Hepatocyte (in vitro differentiated cells): ENCODE data around the gene EMX1. TPM values are rescaled to one million over a fixed set of nuclear protein-coding genes. Genes with fewer than 3 reads are reported as not detected.

ENCODE experiments used
- DNase-seq: peaks from one replicate; pipeline ENCODE4 v3.0.0-alpha.2; 2016; ENCODE audit warnings: low spot score
- H2AFZ ChIP-seq: fragments of 200-600 bp; sonication (generic); 2 replicates; pipeline ENCODE4 v1.6.0; 2016; ENCODE audit warnings: antibody characterized with exemption, mild to moderate bottlenecking
- H3K27ac ChIP-seq: fragments of 200-600 bp; sonication (generic); 2 replicates; pipeline ENCODE4 v1.5.1; 2016; ENCODE audit warnings: mild to moderate bottlenecking
- H3K27me3 ChIP-seq: fragments of 200-600 bp; sonication (generic); 2 replicates; pipeline ENCODE4 v1.6.1; 2016
- H3K36me3 ChIP-seq: fragments of 200-600 bp; sonication (generic); replicated peaks from 2 replicates; pipeline ENCODE4 v1.5.1; 2016; ENCODE audit warnings: low read depth; ENCODE audit not compliant: insufficient read depth
- H3K4me1 ChIP-seq: fragments of 200-600 bp; sonication (generic); 2 replicates; pipeline ENCODE4 v1.5.1; 2016; ENCODE audit warnings: mild to moderate bottlenecking, moderate library complexity; ENCODE audit not compliant: insufficient read depth
- H3K4me2 ChIP-seq: fragments of 200-600 bp; sonication (generic); 2 replicates; pipeline ENCODE4 v1.6.0; 2016
- H3K4me3 ChIP-seq: fragments of 200-600 bp; sonication (generic); 2 replicates; pipeline ENCODE4 v1.5.1; 2016; ENCODE audit warnings: mild to moderate bottlenecking
- H3K79me2 ChIP-seq: fragments of 200-600 bp; sonication (generic); 2 replicates; pipeline ENCODE4 v1.6.0; 2017; ENCODE audit warnings: mild to moderate bottlenecking
- H3K9me2 ChIP-seq: fragments of 200-600 bp; sonication (generic); replicated peaks from 2 replicates; pipeline ENCODE4 v1.6.0; 2017; ENCODE audit warnings: mild to moderate bottlenecking; ENCODE audit not compliant: insufficient read depth
- H3K9me3 ChIP-seq: fragments of 200-600 bp; sonication (generic); 2 replicates; pipeline ENCODE4 v1.5.1; 2016; ENCODE audit warnings: low read depth, mild to moderate bottlenecking
- H4K20me1 ChIP-seq: fragments of 200-600 bp; sonication (generic); 2 replicates; pipeline ENCODE4 v1.6.0; 2016; ENCODE audit warnings: mild to moderate bottlenecking; ENCODE audit not compliant: insufficient read depth, poor library complexity, severe bottlenecking
- EZH2 ChIP-seq: fragments of 200-600 bp; sonication (generic); IDR thresholded peaks from 2 replicates; pipeline ENCODE4 v1.6.1; 2016; ENCODE audit warnings: antibody characterized with exemption, mild to moderate bottlenecking, borderline replicate concordance
- EZH2phosphoT487 ChIP-seq: fragments of 200-600 bp; sonication (generic); IDR thresholded peaks from one replicate; pipeline ENCODE4 v1.6.1; 2018; ENCODE audit warnings: antibody characterized with exemption, mild to moderate bottlenecking, low read depth, moderate library complexity; ENCODE audit not compliant: unreplicated experiment, severe bottlenecking
- WGBS: methylation state at CpG from one replicate; pipeline ENCODE4 v1.1.6; 2016; ENCODE audit warnings: low lambda C conversion rate; ENCODE audit errors: missing lambda C conversion rate; 5-methylcytosine and 5-hydroxymethylcytosine counted together
- polyA plus RNA-seq: library from polyadenylated mRNA; unstranded; fragments of >200 nt; fragmentation: Nextera tagmentation; extraction: Ambion mirVana; gene quantifications from 2 replicates; pipeline ENCODE4 v1.2.1, GENCODE V29; 2016
- total RNA-seq: library from RNA; depleted of rRNA; stranded (reverse); fragments of >200 nt; gene quantifications from 2 replicates; pipeline ENCODE4 v1.2.3, GENCODE V29; 2014
- TF ChIP-seq, protein P1 (sequence below): fragments of 200-600 bp; sonication (generic); IDR thresholded peaks from 2 replicates; pipeline ENCODE4 v1.5.1; 2016; ENCODE audit warnings: antibody characterized with exemption, mild to moderate bottlenecking; ENCODE audit not compliant: poor library complexity

EMX1 gene
- total RNA-seq (0.12 and 1.2 TPM in 2 replicates), polyA plus RNA-seq (0.16 and 0.34 TPM in 2 replicates)

DNA sequence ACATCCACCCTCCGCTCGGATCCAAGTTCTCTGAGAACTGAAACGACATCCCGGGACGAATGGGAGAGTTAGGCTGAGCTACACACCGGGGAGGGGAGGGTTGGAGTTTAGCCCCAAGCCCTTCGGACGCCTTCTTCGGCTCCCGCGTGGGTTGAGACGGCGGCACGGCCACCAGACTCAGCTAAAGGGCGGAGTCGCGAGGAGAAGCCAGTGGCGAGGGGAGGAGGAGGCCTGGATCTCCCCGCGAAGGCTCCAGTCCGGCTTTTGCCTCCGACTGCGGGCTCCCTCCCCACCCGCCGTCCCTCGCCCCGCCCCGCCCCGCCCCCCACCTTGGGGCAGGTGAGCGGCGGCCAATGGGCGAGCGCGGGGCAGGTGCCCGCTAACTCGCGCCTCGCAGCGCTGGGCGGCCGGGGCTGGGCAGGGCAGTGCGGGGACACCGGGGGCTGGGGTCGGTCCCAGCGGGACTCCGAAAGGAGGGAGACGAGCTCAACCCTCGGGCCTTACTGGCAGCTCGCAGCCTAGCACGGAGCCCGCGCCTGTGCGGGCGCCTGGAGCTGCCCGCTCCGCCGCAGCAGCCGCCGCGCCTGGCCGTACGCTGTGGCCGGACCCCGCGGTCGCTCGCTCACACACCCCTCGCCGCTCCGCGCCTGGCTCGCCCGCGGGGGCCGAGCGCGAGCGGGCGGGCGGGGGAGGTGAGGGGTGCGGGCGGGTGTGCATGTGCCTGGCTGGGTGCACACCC, at the start of gene EMX1:
TSS of gene EMX1 (plus strand) at position 382 of the 739 bp plus-strand sequence. CDS start at position 716, 334 bp downstream.
- H3K4me3 ChIP-seq, result peak within 1 kb of the TSS; percentile 52
- no peaks in the 10 kb centered on the region for H3K36me3 ChIP-seq
- H3K9me2 ChIP-seq, result no peaks in the 10 kb centered on the region
- peaks cover 96% of the 10 kb centered on the region for H3K27me3 ChIP-seq
- H4K20me1 ChIP-seq, result no peaks in the 10 kb centered on the region
- peak within 1 kb of the TSS; percentile 91 for H3K4me2 ChIP-seq
- TF ChIP-seq EZH2phosphoT487 (peak; percentile 37), EZH2 (no peak)
- under 1% methylated on average over 34 of the region's 82 CpGs for WGBS
- H3K27ac ChIP-seq, result no peak within 1 kb of the TSS
- H3K4me1 ChIP-seq, result peaks cover 34% of the 10 kb centered on the region
- DNase-seq, result peak; percentile 81
- peak within 1 kb of the TSS; percentile 56 for H2AFZ ChIP-seq
- H3K9me3 ChIP-seq, result no peaks in the 10 kb centered on the region
- no peaks in the 10 kb centered on the region for H3K79me2 ChIP-seq

DNA sequence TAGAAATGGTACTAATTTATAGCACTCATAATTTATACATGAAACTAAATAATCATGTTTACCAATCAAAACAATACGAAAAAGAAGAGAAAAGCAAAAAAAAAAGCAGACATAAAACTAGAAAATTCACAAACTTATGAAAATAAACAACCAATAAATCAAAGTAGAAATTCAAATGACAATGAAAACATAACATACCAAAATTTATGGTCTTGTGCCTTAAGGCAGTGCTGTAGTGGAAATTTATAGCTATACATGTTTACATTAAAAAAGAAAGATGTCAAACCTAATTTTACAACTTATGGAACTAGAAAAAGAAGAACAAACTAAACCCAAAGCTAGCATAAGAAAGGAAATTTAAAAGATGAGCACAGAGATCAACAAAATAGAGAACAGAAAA, 46.3 kb upstream of the EMX1 start:
- TF ChIP-seq, protein P1, sequence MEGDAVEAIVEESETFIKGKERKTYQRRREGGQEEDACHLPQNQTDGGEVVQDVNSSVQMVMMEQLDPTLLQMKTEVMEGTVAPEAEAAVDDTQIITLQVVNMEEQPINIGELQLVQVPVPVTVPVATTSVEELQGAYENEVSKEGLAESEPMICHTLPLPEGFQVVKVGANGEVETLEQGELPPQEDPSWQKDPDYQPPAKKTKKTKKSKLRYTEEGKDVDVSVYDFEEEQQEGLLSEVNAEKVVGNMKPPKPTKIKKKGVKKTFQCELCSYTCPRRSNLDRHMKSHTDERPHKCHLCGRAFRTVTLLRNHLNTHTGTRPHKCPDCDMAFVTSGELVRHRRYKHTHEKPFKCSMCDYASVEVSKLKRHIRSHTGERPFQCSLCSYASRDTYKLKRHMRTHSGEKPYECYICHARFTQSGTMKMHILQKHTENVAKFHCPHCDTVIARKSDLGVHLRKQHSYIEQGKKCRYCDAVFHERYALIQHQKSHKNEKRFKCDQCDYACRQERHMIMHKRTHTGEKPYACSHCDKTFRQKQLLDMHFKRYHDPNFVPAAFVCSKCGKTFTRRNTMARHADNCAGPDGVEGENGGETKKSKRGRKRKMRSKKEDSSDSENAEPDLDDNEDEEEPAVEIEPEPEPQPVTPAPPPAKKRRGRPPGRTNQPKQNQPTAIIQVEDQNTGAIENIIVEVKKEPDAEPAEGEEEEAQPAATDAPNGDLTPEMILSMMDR, result no peak
- TF ChIP-seq EZH2 (no peak), EZH2phosphoT487 (no peak)
- H3K4me3 ChIP-seq, result no peak overlapping the region
- 47% methylated on average over 1 of the region's 1 CpG for WGBS
- no peak overlapping the region for H3K4me2 ChIP-seq
- peaks cover 9% of the 10 kb centered on the region for H3K27me3 ChIP-seq
- no peaks in the 10 kb centered on the region for H3K4me1 ChIP-seq
- H3K79me2 ChIP-seq, result no peaks in the 10 kb centered on the region
- H4K20me1 ChIP-seq, result no peaks in the 10 kb centered on the region
- no peaks in the 10 kb centered on the region for H3K36me3 ChIP-seq
- H3K9me2 ChIP-seq, result no peaks in the 10 kb centered on the region
- DNase-seq, result no peak
- no peaks in the 10 kb centered on the region for H3K9me3 ChIP-seq
- no peak overlapping the region for H3K27ac ChIP-seq
- no peak overlapping the region for H2AFZ ChIP-seq

DNA sequence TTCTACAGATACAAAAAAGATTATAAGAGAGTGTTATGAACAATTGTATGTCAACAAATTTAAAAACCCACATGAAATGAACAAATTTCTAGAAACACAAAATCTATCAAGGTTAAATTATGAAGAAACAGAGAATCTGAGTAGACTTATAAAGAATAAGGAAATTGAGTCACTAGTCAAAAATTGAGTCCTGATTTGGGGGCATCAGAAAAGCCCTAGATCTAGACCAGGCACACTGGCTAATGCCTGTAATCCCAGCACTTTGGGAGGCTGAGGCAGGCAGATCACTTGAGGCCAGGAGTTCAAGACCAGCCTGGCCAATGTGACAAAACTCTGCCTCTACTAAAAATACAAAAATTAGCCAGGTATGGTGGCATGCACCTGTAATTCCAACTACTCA, 45.4 kb upstream of the EMX1 start:
- Histone ChIP-seq H3K27ac (no peak overlapping the region), H2AFZ (no peak overlapping the region), H3K36me3 (no peaks in the 10 kb centered on the region), H3K27me3 (peaks cover 13% of the 10 kb centered on the region), H3K9me2 (no peaks in the 10 kb centered on the region), H3K9me3 (no peaks in the 10 kb centered on the region), H3K4me1 (no peaks in the 10 kb centered on the region), H4K20me1 (no peaks in the 10 kb centered on the region), H3K79me2 (no peaks in the 10 kb centered on the region), H3K4me3 (no peak overlapping the region), H3K4me2 (no peak overlapping the region)
- TF ChIP-seq EZH2phosphoT487 (no peak), EZH2 (no peak)
- TF ChIP-seq, protein P1, result no peak
- DNase-seq, result no peak

DNA sequence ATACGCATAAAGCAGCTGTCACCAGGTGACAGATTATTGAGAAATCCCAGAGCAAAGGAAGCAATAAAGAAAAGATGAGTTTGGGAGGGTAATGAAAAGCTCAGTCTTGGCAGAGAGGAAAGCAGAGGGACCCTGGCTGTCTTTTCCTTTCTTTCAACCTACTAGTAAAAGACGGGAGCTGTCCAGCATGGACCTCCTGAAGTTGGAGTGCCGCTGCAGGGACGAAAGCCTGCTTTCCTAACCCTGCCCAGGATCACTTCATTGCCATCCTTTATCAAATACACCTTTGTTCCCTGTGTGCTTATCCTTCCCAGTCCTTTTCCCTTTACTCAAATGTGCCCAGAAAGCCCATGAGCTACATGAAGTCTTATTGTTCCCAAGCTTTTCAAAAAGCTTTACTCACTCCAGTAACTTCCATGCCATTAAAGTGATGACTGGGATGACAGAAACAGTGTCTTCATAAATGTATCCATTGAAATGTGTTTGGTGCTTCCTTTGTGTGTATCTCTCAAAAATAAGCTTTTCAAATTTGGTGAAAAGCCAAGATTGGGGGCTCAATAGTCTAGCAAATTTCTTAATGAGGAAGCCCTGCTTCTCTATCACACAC, 33.9 kb upstream of the EMX1 start:
- 4% methylated on average over 4 of the region's 4 CpGs for WGBS
- H3K79me2 ChIP-seq, result no peaks in the 10 kb centered on the region

More for the DNA sequence above, 33.9 kb upstream of the EMX1 start:
- Histone ChIP-seq H3K4me1 (peaks cover 5% of the 10 kb centered on the region), H3K36me3 (no peaks in the 10 kb centered on the region), H3K9me2 (no peaks in the 10 kb centered on the region), H3K4me2 (no peak overlapping the region), H3K4me3 (no peak overlapping the region), H4K20me1 (no peaks in the 10 kb centered on the region), H3K9me3 (no peaks in the 10 kb centered on the region), H2AFZ (no peak overlapping the region), H3K27me3 (peaks cover 5% of the 10 kb centered on the region), H3K27ac (no peak overlapping the region)
- TF ChIP-seq EZH2, result no peak
- TF ChIP-seq EZH2phosphoT487, result no peak
- TF ChIP-seq, protein P1, result no peak
- peak; percentile 82 for DNase-seq
